Fibroblast of mammary gland (primary cell): ENCODE measurements around the gene LRRC74A.

ENCODE experiments used
- DNase-seq: peaks from one replicate; pipeline ENCODE4 v3.0.0-alpha.2; 2010; ENCODE audit warnings: low read depth
- H3K4me3 ChIP-seq: 2 replicates; pipeline ENCODE4 v1.5.1; 2011; ENCODE audit warnings: low read depth, mild to moderate bottlenecking, low read length, moderate library complexity; ENCODE audit not compliant: control insufficient read depth
- CTCF ChIP-seq: conservative IDR thresholded peaks from 2 replicates; pipeline ENCODE4 v1.5.1; 2011; ENCODE audit warnings: low read depth, low read length, inconsistent platforms; ENCODE audit not compliant: control insufficient read depth, insufficient read depth

Gene LRRC74A

DNA sequence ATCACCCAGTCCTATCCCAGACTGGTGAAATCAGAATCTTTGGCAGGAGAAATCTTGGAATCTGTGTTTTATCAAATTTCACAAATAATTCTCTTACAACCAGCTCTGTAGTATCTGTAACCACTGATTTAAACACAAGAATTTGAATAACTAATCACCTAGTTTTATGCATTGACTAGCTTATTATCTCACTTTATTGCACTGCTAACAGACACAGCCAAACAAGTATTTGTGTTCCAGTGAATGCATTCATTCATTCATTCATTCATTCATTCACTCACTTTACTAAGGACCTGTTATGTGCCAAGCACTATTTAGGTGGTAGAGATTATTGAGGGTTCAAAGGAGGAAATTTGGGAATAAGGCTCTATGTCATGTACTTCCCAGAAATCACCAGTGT lies 16.2 kb downstream of the LRRC74A start:
- no peak for DNase-seq
- no peak overlapping the region for H3K4me3 ChIP-seq
- TF ChIP-seq CTCF: no peak

DNA sequence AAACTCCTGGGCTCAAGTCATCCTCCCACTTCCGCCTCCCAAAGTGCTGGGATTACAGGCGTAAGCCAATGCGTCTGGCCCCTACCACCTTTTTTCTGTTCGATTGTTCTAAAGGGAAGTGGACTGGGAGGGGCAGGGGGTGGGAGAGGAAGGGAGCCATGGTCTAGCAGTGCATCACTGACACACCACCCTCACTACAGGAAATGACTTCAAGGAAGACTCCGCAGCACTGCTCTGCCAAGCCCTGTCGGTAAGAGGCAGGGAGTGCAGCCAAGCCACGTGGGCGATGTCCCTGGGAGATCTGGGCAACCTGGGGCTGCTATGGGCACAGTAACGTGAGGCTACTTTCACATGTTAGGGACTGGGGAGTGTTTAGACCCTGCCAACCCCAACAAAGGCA lies 18.0 kb downstream of the LRRC74A start:
- DNase-seq: peak; percentile 61
- H3K4me3 ChIP-seq: no peak overlapping the region
- TF ChIP-seq CTCF: no peak

- no peak for DNase-seq
- no peak overlapping the region for H3K4me3 ChIP-seq
- TF ChIP-seq CTCF: no peak
Measured at GRCh38 chr14:76846331-76847047, 20.3 kb downstream of the LRRC74A start.

DNA sequence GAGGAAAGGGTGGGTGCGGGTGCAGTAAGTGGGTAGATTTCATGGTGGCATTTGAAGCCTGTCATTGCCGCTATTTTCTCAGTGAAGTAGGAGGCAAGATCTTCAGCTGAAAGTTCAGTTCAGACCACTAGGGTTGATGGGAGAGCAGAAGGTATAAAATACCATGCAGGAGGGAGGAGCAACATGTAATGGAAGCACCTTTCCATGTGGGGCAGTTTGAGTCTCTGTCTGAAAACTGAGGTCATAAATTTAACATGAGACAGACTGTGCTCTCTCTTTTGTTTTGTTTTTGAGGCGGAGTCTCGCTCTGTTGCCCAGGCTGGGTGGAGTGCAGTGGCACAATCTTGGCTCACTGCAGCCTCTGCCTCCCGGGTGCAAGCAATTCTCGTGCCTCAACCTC lies 22.7 kb downstream of the LRRC74A start:
- no peak for TF ChIP-seq CTCF
- no peak for DNase-seq
- no peak overlapping the region for H3K4me3 ChIP-seq

DNA sequence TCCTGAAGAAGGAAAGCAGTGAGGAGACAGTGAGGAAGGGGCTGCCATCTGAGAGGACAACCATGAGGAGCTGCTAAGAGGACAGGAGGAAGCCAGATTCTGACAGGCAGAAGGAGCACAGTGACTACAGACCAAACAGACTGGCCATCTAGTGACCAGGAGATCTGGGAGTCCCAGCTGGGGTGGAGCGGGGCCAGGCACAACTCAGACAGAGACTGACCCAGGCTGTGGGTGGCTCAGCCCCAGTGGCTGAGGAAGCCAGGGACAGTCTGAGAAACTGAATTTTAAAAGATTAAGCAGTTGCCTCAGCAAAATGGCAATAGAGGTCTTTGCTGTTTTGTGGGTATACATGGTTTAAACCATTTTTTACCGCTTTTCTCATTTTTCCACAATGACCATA lies 28.9 kb downstream of the LRRC74A start:
- no peak for TF ChIP-seq CTCF
- no peak overlapping the region for H3K4me3 ChIP-seq
- DNase-seq: no peak

DNA sequence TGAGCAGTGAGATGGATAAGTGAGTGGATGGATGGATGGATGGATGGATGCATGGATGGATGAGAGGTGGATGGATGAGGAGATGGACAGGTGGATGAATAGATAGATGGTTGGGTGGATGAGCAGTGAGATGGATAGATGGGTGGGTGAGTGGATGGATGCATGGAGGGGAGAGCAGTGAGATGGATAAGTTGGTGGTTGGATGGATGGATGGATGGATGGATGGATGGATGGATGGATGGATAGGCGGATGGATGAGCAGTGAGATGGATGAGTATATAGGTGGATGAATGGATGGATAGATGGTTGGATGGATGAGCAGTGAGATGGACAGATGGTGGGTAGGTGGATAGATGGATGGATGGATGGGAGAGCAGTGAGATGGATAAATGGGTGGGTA lies 30.6 kb downstream of the LRRC74A start:
- no peak overlapping the region for H3K4me3 ChIP-seq
- no peak for DNase-seq
- no peak for TF ChIP-seq CTCF

DNA sequence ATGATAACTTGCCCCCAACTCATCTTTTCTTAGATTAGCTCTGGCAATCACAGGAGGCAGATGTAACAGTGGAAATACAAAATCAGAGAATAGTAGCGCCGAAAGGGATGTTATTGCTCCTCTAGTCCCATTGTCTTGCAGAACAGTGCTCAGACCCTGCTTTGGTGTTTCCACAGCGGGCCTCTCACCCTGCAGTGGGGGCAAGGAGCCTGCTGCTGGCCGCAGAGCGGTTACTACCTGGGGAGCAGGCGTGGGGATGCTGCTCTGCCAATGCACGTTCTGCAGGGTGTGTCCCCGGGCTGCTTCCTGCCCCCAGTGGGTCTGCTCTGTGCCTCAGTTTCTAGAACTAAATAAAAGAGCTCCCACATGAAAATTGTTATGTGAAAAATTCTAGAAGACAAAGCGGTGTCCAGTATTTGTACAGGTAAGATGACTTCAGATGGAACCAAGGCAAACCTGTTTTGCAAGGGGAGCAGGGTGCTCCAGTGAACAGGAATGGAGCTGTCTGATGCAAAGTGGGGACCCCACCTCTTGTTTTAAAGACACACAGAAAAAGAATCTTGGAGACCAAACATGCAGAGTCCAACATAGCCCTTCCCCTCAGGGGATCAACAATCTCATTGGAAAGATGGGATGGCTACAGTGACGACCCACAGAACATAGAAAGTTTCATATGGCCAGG lies 35.5 kb downstream of the LRRC74A start:
- no peak for TF ChIP-seq CTCF

More for the DNA sequence above, 35.5 kb downstream of the LRRC74A start:
- no peak for DNase-seq
- H3K4me3 ChIP-seq: no peak overlapping the region
